Left ventricle myocardium inferior (tissue), 1 donor: ENCODE measurements around the gene DAZAP1. TPM values are rescaled to one million over a fixed set of nuclear protein-coding genes. Genes with fewer than 3 reads are reported as not detected.

Experiments
- DNase-seq: peaks from one replicate; pipeline ENCODE4 v3.0.0-alpha.2; 2020
- H3K27ac ChIP-seq: fragments of 200-600 bp; replicated peaks from 2 replicates; pipeline ENCODE4 v1.8.0; 2021
- H3K27me3 ChIP-seq: fragments of 200-600 bp; 2 replicates; pipeline ENCODE4 v1.8.0; 2021; ENCODE audit warnings: low read depth
- H3K36me3 ChIP-seq: fragments of 200-600 bp; 2 replicates; pipeline ENCODE4 v1.8.0; 2021
- H3K4me1 ChIP-seq: fragments of 200-600 bp; 2 replicates; pipeline ENCODE4 v1.8.0; 2021
- H3K4me3 ChIP-seq: fragments of 200-600 bp; 2 replicates; pipeline ENCODE4 v1.8.0; 2021; ENCODE audit warnings: mild to moderate bottlenecking, moderate library complexity
- H3K9me3 ChIP-seq: fragments of 200-600 bp; replicated peaks from 2 replicates; pipeline ENCODE4 v1.8.0; 2021
- CTCF ChIP-seq: fragments of 200-600 bp; IDR thresholded peaks from 2 replicates; pipeline ENCODE4 v1.8.0; 2021; ENCODE audit warnings: antibody characterized with exemption, mild to moderate bottlenecking, borderline replicate concordance
- intact Hi-C: fragments of 100-400 bp; cut with micrococcal nuclease; formaldehyde crosslinking; loops from one replicate; pipeline ENCODE4 v1.11.0; 2022
- total RNA-seq: library from RNA; stranded (reverse); fragmentation: NEBNext Ultra II Directional; extraction: Animal tissue kit (Norgen Biotek cat#: 25700); gene quantifications from one replicate; pipeline ENCODE4 v1.2.1, GENCODE V29; 2021
- donor health status: DM: no; HTN: yes; CAD: no; lungs with severe emphysema.

DAZAP1 gene
- total RNA-seq, 1 donor from 2014 or later: 81.8 TPM

GRCh38 chr19:1393841-1394240 lies 13.5 kb upstream of the DAZAP1 start:
- H3K9me3 ChIP-seq: no peaks in the 10 kb centered on the region
- peaks cover 38% of the 10 kb centered on the region for H3K4me1 ChIP-seq
- peaks cover 61% of the 10 kb centered on the region for H3K36me3 ChIP-seq
- DNase-seq: no peak
- intact Hi-C loops: no loop called here
- H3K27ac ChIP-seq: no peak overlapping the region
- no peaks in the 10 kb centered on the region for H3K27me3 ChIP-seq
- TF ChIP-seq CTCF: no peak
- no peak overlapping the region for H3K4me3 ChIP-seq

DNA sequence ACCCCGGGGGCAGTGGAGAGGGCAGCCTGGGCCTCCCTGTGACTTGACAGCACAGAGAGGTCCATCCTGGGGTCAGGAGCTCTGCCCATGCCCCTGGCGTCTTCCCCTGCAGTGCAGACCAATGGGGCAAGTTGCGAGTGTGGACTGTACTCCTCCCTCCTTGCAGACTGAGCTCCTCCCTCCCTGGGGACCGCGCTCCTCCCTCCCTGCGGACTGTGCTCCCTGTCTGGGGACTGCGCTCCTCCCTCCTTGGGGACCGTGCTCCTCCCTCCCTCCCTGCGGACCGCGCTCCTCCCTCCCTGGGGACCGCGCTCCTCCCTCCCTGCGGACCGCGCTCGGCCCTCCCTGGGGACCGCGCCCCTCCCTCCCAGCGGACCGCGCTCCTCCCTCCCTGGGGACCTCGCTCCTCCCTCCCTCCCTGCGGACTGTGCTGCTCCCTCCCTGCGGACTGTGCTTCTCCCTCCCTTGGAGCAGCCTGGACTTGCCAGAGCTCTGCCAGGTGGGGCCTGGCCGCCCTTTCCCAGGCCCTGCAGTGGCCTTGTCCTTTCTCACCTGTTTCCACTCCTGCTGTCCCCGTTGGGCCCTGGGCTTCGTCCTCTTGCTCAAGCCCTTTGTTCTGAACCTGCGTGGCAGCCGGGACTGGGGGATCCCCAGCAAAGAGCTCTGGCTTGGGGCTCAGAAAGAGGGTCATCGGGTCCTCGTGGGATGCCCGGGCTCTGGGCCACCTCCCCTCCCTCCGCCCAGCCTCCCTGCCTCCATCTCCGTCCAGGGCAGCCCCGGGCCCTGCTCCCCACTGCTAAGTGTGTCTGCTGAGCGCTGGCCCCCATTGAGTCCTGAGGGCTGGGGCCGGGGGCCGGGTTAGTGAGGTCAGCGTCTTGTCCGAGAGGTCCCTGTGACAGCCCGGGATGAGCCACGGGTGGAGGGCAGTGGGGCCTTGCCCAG lies 12.9 kb upstream of the DAZAP1 start:
- Histone ChIP-seq H3K4me1 (peaks cover 34% of the 10 kb centered on the region), H3K27ac (no peak overlapping the region), H3K4me3 (no peak overlapping the region), H3K9me3 (no peaks in the 10 kb centered on the region), H3K27me3 (no peaks in the 10 kb centered on the region), H3K36me3 (peaks cover 54% of the 10 kb centered on the region)
- no peak for TF ChIP-seq CTCF
- no peak for DNase-seq
- intact Hi-C loops: no loop called here

DNA sequence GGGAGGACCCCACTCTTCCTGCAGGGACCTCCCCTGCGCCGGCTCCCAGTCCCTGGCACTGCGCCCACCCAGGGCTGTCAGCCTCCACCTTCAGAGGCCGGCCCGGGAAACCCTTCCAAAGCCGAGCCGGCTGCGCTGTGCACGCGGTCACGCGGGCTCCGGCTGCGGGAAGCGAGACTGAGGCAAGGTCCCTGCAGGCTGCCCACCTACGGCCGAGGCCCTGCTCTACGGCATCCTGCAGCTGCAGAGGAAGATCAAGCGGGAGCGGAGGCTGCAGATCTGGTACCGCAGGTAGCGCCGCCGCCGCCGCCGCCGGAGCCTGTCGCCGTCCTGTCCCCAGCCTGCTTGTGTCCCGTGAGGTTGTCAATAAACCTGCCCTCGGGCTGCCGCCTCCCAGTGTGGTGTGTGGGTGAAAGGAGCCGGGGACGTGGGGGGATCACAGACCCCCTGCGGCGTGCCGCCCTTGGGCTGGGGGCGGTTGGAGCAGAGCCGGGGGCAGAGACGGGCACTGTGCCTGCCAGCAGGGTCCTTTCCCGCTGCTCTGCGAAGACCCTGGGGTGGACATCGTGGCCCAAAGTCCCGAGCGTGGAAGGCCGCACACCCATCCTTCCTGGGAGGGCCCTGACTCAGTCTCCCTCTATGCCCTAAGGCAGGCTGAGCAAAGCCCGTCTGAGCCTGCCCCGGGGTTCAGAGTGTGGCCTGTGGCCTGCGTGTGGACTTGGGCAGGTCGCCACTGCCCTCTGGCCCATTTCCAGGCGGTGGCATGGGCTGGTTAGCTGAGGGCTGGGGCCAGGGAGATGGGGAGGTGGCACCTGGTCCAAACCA lies 12.0 kb upstream of the DAZAP1 start:
- Histone ChIP-seq H3K4me3 (no peak overlapping the region), H3K27ac (peak overlapping the region; percentile 43), H3K27me3 (no peaks in the 10 kb centered on the region), H3K4me1 (peaks cover 42% of the 10 kb centered on the region), H3K9me3 (no peaks in the 10 kb centered on the region), H3K36me3 (peaks cover 45% of the 10 kb centered on the region)
- TF ChIP-seq CTCF: no peak
- intact Hi-C loops: no loop called here
- no peak for DNase-seq

DNA sequence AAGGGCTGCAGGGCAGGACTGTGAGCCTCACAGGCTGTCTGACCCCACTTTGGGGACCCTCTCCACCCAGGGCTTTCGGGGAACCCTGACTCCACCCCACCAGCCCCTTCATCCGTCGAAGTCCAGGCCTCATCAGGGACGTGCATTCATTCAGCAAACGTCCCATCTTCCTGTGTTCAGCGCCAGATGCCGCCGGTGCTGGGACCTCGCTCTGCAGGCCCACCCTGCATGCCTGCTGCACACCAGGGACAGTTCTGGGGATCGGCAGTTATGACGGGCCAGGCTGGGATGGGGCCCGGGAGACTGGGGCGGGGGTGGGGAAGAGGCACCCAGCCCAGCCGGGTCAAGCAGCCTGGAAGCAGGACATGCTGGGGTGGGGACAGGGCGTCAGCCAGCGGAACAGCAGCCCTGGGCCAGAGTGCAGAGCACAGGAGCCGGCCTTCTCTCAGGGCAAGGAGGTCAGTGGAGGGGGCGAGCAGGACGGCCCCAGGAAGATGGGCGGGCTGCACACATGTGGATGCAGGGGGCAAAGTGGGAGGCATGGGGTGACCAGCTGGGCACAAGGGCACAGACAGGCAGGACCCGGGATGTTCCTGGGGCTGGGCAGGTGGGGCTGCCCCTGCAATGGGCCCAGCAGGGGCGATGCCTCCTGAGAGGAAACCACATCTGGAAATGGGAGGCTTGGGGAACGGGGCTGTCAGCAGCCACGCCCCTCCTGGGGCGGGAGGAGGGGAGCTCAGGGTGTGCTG lies 11.2 kb upstream of the DAZAP1 start:
- peaks cover 50% of the 10 kb centered on the region for H3K4me1 ChIP-seq
- no peak for DNase-seq
- peaks cover 37% of the 10 kb centered on the region for H3K36me3 ChIP-seq
- H3K27me3 ChIP-seq: no peaks in the 10 kb centered on the region
- TF ChIP-seq CTCF: no peak
- peak overlapping the region; percentile 37 for H3K4me3 ChIP-seq
- intact Hi-C loops: no loop called here
- H3K27ac ChIP-seq: peak overlapping the region; percentile 43
- H3K9me3 ChIP-seq: no peaks in the 10 kb centered on the region
